GM12865 (cell line): Measurements from ENCODE around the gene ALG14.
"Not testable (repeated sequence)": the region's sequence is repeated elsewhere in the genome, so short reads cannot be mapped to it uniquely, and the experiment has no call there.

Experiments used
- DNase-seq: peaks from one replicate; pipeline ENCODE4 v3.0.0; 2010; ENCODE audit warnings: low read depth
- H3K4me3 ChIP-seq: 2 replicates; pipeline ENCODE4 v1.5.1; 2011; ENCODE audit warnings: mild to moderate bottlenecking, low read depth, low read length, control low read depth
- TF ChIP-seq, protein P1 (sequence below): IDR thresholded peaks from 2 replicates; pipeline ENCODE4 v1.5.1; 2011; ENCODE audit warnings: low read length, control low read depth, low read depth, inconsistent platforms; ENCODE audit not compliant: insufficient read depth; ENCODE audit errors: missing control alignments

Gene ALG14

DNA sequence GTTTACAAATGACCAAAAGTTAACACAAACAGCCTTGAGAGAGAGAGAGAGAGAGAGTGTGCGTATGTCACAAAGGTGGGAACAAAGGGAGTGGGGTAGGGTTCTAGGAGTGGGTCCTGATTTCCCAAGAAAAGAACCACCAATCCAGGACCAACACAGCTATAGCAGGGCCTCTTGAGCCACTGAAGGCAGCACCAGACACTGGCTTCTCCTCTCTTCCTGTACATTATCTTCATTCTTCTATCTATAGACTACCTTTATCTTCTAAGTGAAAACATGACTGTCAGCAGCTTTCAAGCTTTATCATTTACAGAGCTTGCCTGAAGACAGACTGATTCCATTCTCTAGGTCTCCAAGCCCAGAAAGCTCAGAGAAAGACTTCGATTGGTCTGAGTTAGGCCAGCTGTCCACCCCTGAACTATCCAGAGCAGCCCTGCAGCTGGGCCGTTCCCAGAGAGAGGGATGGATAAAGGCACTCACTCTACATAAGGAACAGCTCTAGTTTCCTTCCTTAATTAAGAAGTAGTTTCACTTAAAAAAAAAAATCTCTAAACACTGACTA is 11.2 kb downstream of the ALG14 start:
- no peak for DNase-seq
- no peak overlapping the region for H3K4me3 ChIP-seq
- TF ChIP-seq, protein P1, sequence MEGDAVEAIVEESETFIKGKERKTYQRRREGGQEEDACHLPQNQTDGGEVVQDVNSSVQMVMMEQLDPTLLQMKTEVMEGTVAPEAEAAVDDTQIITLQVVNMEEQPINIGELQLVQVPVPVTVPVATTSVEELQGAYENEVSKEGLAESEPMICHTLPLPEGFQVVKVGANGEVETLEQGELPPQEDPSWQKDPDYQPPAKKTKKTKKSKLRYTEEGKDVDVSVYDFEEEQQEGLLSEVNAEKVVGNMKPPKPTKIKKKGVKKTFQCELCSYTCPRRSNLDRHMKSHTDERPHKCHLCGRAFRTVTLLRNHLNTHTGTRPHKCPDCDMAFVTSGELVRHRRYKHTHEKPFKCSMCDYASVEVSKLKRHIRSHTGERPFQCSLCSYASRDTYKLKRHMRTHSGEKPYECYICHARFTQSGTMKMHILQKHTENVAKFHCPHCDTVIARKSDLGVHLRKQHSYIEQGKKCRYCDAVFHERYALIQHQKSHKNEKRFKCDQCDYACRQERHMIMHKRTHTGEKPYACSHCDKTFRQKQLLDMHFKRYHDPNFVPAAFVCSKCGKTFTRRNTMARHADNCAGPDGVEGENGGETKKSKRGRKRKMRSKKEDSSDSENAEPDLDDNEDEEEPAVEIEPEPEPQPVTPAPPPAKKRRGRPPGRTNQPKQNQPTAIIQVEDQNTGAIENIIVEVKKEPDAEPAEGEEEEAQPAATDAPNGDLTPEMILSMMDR = no peak

DNA sequence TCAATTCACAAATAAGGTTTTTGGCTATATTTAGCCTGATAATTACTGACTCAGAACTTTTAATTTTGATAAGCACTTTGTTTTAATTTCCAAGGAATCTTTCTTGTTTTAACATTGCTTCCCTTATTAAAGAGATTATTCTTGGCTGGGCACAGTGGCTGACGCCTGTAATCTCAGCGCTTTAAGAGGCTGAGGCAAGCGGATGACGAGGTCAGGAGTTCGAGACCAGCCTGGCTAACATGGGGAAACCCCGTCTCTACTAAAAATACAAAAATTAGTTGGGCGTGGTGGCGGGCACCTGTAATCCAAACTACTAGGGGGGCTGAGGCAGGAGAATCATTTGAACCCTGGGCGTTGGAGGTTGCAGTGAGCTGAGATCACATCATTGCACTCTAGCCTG is 13.8 kb downstream of the ALG14 start:
- H3K4me3 ChIP-seq = no peak overlapping the region
- TF ChIP-seq, protein P1 = no peak
- no peak for DNase-seq

DNA sequence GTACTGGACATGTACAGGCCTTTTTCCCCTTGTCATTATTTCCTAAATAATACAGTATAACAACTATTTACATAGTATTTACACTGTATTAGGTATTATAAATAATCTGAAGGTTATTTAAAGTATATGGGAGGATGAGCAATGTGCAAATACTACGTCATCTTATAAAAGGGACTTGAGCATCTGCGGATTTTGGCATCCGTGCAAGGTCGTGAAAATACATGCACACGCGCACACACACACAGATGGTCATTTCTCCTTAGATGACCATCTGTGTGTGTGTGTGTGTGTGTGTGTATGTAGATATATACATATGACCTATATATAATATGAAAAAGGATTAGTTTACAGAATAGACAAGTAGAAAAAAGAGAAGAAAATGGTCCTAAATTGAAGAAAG is 15.4 kb downstream of the ALG14 start:
- TF ChIP-seq, protein P1 = no peak
- DNase-seq = no peak
- H3K4me3 ChIP-seq = no peak overlapping the region

DNA sequence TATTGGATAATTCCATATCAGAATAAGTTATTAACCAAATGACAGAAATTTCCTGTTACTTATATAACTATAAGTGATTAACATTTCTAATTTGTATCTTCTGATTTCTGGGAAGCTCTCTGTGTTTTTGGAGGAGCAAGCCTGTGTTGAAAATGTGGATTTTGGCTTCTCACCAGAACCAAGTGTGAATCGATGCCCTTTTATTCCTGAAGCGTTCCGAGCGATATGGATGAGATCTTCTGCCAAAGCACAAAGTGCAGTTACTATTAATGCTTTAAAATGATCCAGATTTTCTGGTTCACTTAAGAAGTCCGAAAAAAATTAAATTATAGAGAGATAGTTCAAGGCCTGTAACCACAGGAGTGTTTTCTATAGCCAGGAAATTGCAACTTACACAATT is 22.8 kb downstream of the ALG14 start:
- TF ChIP-seq, protein P1 = no peak
- no peak overlapping the region for H3K4me3 ChIP-seq
- DNase-seq = no peak

DNA sequence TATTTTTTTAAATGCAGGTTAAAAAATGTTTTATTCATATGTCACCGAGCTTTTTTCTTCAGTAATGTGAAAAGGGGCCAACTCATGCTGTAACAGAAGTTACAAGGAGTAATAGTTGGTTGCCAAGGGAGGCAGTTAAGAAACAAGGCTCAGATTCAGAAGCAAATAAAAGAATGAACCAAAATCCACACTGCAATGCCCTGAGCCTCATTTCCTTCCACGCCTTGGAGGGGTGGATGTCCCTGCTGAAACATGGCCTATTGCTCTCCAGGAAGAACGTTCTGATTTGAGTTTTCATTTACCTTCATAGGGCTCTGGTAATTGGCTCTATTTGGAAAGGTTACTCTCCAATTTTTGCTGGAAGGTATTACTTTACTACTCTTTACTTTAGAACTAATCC is 24.4 kb downstream of the ALG14 start:
- TF ChIP-seq, protein P1 = no peak
- DNase-seq = no peak
- no peak overlapping the region for H3K4me3 ChIP-seq

DNA sequence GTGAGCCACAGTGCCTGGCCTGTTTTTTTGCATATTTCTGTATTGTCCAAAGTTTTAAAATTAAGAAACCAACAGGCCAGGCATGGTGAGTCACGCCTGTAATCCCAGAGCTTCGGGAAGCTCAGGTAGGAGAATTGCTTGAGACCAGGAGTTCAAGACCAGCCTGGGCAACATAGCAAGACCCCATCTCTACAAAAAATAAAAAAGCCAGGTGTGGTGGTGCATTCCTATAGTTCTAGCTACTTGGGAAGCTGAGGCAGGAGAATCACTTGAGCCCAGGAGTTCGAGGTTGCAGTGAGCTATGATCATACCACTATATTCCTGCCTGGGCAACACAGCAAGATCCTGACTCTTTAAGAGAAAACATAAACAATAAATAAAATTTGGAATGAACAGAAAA is 25.1 kb downstream of the ALG14 start:
- not testable (repeated sequence) for H3K4me3 ChIP-seq, DNase-seq

DNA sequence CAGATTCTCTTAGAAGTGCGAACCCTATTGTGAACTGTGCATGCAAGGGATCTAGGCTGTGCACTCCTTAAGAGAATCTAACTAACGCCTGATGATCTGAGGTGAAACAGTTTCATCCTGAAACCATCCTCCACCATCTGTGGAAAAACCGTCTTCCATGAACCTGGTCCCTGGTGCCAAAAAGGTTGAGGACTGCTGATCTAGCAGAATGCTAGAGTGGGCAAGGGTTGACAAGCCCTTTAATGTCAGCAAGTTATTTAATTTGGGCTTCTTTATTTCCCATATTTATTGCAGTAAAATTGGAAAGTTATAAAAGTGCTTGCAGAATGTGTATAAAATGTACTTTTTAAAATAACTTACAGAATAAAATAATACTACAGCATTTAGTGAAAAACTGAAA is 26.4 kb downstream of the ALG14 start:
- H3K4me3 ChIP-seq = no peak overlapping the region
- no peak for DNase-seq
- TF ChIP-seq, protein P1 = no peak
